ENCODE data around the gene GABRA5.
A peak's percentile ranks its signal among the peaks of the same experiment; 100 is the strongest.

Gene GABRA5

DNA sequence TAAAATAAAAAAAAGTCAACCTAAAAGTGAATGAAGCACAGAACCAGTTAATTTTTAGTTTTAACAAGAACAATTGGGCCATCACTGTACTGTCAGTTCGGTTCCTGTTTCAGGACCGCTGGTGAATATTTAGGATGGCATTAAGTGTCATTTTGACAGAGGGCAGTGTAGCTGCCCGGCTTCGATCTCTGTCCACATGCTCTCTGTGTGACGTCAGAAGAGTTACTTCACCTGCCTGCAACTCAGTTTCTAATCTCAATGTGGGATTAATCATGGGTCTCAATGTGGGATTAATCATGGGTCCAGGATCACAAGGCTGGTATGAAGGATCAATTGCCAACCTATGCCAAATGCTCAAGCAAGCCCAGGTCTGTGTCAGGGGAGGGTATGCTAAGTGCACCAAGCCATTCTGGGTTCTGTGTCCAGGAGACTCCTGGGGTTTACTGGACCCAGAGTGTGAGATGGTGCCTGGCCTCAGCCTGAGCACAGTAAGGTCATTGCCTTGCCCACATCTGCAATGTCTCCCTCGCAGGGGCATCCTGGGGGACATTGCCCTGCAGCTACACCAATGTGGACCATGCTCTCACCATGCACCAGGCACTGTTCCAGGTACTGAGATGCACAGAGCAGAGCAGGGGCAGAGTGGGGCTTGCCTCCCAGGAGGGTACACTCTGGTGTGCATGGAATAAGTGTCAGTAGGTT is 8.1 kb downstream of the GABRA5 start:
- TF ChIP-seq, protein P1, sequence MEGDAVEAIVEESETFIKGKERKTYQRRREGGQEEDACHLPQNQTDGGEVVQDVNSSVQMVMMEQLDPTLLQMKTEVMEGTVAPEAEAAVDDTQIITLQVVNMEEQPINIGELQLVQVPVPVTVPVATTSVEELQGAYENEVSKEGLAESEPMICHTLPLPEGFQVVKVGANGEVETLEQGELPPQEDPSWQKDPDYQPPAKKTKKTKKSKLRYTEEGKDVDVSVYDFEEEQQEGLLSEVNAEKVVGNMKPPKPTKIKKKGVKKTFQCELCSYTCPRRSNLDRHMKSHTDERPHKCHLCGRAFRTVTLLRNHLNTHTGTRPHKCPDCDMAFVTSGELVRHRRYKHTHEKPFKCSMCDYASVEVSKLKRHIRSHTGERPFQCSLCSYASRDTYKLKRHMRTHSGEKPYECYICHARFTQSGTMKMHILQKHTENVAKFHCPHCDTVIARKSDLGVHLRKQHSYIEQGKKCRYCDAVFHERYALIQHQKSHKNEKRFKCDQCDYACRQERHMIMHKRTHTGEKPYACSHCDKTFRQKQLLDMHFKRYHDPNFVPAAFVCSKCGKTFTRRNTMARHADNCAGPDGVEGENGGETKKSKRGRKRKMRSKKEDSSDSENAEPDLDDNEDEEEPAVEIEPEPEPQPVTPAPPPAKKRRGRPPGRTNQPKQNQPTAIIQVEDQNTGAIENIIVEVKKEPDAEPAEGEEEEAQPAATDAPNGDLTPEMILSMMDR (IDR thresholded peaks at IDR 0.05; ENCODE audit: poor library complexity, severe bottlenecking) = no peak
- Histone ChIP-seq H3K9me3 (ENCODE audit: severe bottlenecking) (no peaks in the 10 kb centered on the region), H3K4me3 (ENCODE audit: severe bottlenecking) (no peak overlapping the region), H3K27ac (ENCODE audit: poor library complexity, severe bottlenecking) (no peak overlapping the region), H3K36me3 (ENCODE audit: low read depth) (no peaks in the 10 kb centered on the region), H3K27me3 (ENCODE audit: insufficient read depth, poor library complexity, severe bottlenecking) (peaks cover 46% of the 10 kb centered on the region), H3K4me1 (ENCODE audit: insufficient read depth, poor library complexity, severe bottlenecking) (no peaks in the 10 kb centered on the region)
- no peak for DNase-seq (ENCODE audit: low spot score)
- no peak for ATAC-seq (ENCODE audit: low read depth)

DNA sequence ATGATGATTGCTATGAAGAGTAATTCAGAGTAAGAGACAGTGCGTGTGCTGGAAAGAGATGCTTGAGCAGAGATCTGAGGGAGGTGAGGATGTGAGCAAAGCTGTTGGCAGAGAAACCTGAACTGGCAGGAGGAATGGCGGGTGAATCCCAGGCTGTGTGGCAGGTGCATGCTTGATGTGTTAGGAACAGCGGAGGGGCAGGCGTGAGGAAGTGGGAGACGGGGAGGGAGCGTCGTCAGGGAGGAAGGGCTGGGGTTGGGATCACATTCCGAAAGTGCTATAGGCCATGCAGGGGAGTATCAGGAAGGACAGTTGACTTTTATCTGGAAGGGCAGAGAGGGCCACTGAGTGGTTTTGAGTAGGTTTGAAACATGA is 8.6 kb downstream of the GABRA5 start:
- Histone ChIP-seq H3K36me3 (ENCODE audit: low read depth) (no peaks in the 10 kb centered on the region), H3K27ac (ENCODE audit: poor library complexity, severe bottlenecking) (no peak overlapping the region), H3K27me3 (ENCODE audit: insufficient read depth, poor library complexity, severe bottlenecking) (peaks cover 43% of the 10 kb centered on the region), H3K4me1 (ENCODE audit: insufficient read depth, poor library complexity, severe bottlenecking) (no peaks in the 10 kb centered on the region), H3K9me3 (ENCODE audit: severe bottlenecking) (no peaks in the 10 kb centered on the region), H3K4me3 (ENCODE audit: severe bottlenecking) (no peak overlapping the region)
- TF ChIP-seq, protein P1 (IDR thresholded peaks at IDR 0.05; ENCODE audit: poor library complexity, severe bottlenecking) = no peak
- DNase-seq (ENCODE audit: low spot score) = no peak
- ATAC-seq (ENCODE audit: low read depth) = no peak

DNA sequence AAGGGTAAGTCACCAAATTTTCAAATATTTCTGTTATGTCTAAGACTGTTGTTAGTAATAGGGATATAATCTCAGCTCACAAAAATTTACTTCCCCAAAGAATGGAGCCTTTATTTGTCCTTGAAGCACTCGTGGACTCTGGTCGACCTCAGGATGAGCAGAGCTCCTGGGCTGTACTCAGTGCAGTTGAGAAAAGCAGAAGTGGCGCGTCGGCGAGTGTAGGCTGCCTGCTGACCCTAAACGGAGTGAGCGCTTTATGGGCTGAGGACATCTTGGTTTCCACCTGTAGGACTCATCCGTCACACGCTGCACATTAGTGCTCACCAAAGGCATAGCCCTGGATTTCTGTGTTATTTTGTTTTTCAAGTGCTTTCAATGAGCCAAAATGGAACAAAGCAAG is 11.0 kb downstream of the GABRA5 start:
- H3K4me3 ChIP-seq (ENCODE audit: severe bottlenecking) = no peak overlapping the region
- DNase-seq (ENCODE audit: low spot score) (no peak), ATAC-seq (ENCODE audit: low read depth) (no peak)
- H3K9me3 ChIP-seq (ENCODE audit: severe bottlenecking) = no peaks in the 10 kb centered on the region
- H3K36me3 ChIP-seq (ENCODE audit: low read depth) = no peaks in the 10 kb centered on the region
- H3K4me1 ChIP-seq (ENCODE audit: insufficient read depth, poor library complexity, severe bottlenecking) = no peaks in the 10 kb centered on the region
- H3K27ac ChIP-seq (ENCODE audit: poor library complexity, severe bottlenecking) = no peak overlapping the region
- peaks cover 28% of the 10 kb centered on the region for H3K27me3 ChIP-seq (ENCODE audit: insufficient read depth, poor library complexity, severe bottlenecking)
- TF ChIP-seq, protein P1 (IDR thresholded peaks at IDR 0.05; ENCODE audit: poor library complexity, severe bottlenecking) = no peak

DNA sequence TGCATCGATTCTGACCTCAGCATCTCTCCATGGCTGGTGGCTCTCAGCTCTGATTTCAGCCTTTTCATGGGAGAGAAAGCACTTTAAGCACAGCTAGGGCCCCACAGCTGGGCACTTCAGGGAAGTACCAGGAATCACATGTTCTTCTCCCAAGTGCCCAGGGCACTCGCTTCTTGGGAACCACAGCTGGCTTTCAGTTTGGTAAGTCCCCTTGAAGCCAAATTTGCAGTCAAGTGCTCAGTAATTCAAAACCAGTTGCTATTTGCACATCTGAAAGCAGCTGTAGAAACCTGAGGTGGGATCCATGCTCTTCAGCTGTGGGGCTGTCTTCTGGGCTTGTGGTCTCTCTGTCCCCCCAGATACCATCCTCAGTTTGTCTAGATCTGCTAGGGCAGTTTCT is 12.8 kb downstream of the GABRA5 start:
- no peaks in the 10 kb centered on the region for H3K9me3 ChIP-seq (ENCODE audit: severe bottlenecking)
- H3K4me3 ChIP-seq (ENCODE audit: severe bottlenecking) = no peak overlapping the region
- peaks cover 9% of the 10 kb centered on the region for H3K27me3 ChIP-seq (ENCODE audit: insufficient read depth, poor library complexity, severe bottlenecking)
- ATAC-seq (ENCODE audit: low read depth) = no peak
- H3K27ac ChIP-seq (ENCODE audit: poor library complexity, severe bottlenecking) = no peak overlapping the region
- H3K4me1 ChIP-seq (ENCODE audit: insufficient read depth, poor library complexity, severe bottlenecking) = no peaks in the 10 kb centered on the region
- DNase-seq (ENCODE audit: low spot score) = no peak
- H3K36me3 ChIP-seq (ENCODE audit: low read depth) = no peaks in the 10 kb centered on the region
- TF ChIP-seq, protein P1 (IDR thresholded peaks at IDR 0.05; ENCODE audit: poor library complexity, severe bottlenecking) = no peak

DNA sequence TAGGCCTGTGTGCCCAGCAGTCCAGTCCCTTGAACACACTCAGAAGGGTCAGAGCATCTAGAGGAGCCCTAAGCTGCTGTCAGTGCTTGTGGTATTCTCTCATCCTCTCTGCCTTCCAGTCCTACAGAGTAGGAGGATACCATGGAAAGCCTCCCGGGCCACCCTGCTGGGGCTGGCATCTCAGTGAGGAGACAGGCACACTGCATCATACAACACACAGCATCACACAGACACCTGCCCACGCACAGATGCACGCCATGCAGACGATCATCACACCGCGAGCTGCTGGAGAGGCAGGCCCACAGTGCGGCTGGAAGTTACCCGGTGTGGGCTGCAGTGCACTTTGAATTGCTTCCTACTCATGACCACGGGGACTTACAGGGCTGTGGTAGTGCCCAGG is 15.2 kb downstream of the GABRA5 start:
- ATAC-seq (ENCODE audit: low read depth) (peak; percentile 15; the same call in 1 of the 3 replicates), DNase-seq (ENCODE audit: low spot score) (no peak)
- TF ChIP-seq, protein P1 (IDR thresholded peaks at IDR 0.05; ENCODE audit: poor library complexity, severe bottlenecking) = no peak
- no peak overlapping the region for H3K4me3 ChIP-seq (ENCODE audit: severe bottlenecking)
- H3K4me1 ChIP-seq (ENCODE audit: insufficient read depth, poor library complexity, severe bottlenecking) = no peaks in the 10 kb centered on the region
- peaks cover 8% of the 10 kb centered on the region for H3K27me3 ChIP-seq (ENCODE audit: insufficient read depth, poor library complexity, severe bottlenecking)
- H3K9me3 ChIP-seq (ENCODE audit: severe bottlenecking) = no peaks in the 10 kb centered on the region
- H3K27ac ChIP-seq (ENCODE audit: poor library complexity, severe bottlenecking) = no peak overlapping the region
- H3K36me3 ChIP-seq (ENCODE audit: low read depth) = no peaks in the 10 kb centered on the region
